ENCODE measurements around the gene SREBF2.

SREBF2 gene

GRCh38 chr22:41870786-41871185 lies 37.9 kb downstream of the SREBF2 start:
- WGBS: no CpG with 5 or more reads among the region's 4 CpGs
- Histone ChIP-seq H2AK5ac (ENCODE audit: low read length, severe bottlenecking) (no peak overlapping the region), H3K23ac (ENCODE audit: low read length in 2 of 2) (no peak overlapping the region), H4K91ac (ENCODE audit: low read length) (no peak overlapping the region), H3K4me2 (ENCODE audit: low read length, poor library complexity, severe bottlenecking) (no peak overlapping the region), H3K27me3 (ENCODE audit: control insufficient read depth in 1 of 2, insufficient read depth in 1 of 2, low read length in 2 of 2) (no peaks in the 10 kb centered on the region), H2BK5ac (ENCODE audit: low read depth, low read length, poor library complexity, severe bottlenecking) (no peak overlapping the region), H3K18ac (ENCODE audit: low read depth in 1 of 2, low read length in 2 of 2) (no peak overlapping the region), H3K36me3 (ENCODE audit: control insufficient read depth in 1 of 2, insufficient read depth in 2 of 2, low read depth in 1 of 2, low read length in 2 of 2) (peaks cover 62 to 85% of the 10 kb centered on the region in 2 experiments), H3K4me3 (ENCODE audit: insufficient read depth in 1 of 2, low read depth in 1 of 2, low read length in 2 of 2) (no peak overlapping the region), H2BK15ac (ENCODE audit: low read depth, poor library complexity, severe bottlenecking) (no peak overlapping the region), H3K79me1 (replicated peaks; ENCODE audit: low read length, poor library complexity, severe bottlenecking) (peaks cover 33% of the 10 kb centered on the region), H3K4ac (ENCODE audit: low read depth in 1 of 2, low read length in 2 of 2) (no peak overlapping the region), H2BK120ac (ENCODE audit: low read depth, low read length) (no peak overlapping the region), H3K9me3 (ENCODE audit: control insufficient read depth, low read length) (no peaks in the 10 kb centered on the region), H2AFZ (ENCODE audit: low read depth, low read length) (no peak overlapping the region), H2BK12ac (ENCODE audit: low read length in 2 of 2) (no peak overlapping the region), H3K27ac (ENCODE audit: low read length, poor library complexity, severe bottlenecking) (no peak overlapping the region), H3K4me1 (ENCODE audit: control insufficient read depth, insufficient read depth, low read depth, low read length) (no peaks in the 10 kb centered on the region), H3K14ac (ENCODE audit: low read length in 2 of 2) (no peak overlapping the region), H4K8ac (ENCODE audit: low read length) (no peak overlapping the region), H3K9ac (ENCODE audit: low read length) (no peak overlapping the region)
- DNase-seq: no peak

DNA sequence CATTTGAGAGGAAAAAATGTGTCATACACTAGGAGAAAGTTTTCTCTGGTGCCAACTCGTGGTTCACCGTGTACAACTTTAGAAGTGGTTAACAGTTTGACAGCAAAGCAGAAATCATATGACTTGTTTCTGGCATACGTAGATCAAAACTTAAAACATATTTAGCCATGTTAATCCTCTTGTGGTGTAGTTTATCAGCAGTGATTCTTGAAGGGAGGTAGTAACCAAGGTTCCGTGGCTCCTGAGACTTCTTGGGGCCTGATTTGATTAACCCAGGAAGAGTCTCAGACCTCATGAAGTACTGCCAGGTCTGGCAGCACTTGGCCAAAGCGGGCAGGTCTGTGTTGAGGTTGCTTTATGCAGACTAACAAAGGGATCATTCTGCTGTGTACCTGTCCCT lies 40.5 kb downstream of the SREBF2 start:
- WGBS: 95% methylated on average over 4 of the region's 5 CpGs

GRCh38 chr22:41874090-41874489 lies 41.2 kb downstream of the SREBF2 start:
- Histone ChIP-seq H3K4ac (ENCODE audit: low read depth in 1 of 2, low read length in 2 of 2) (no peak overlapping the region), H3K4me2 (ENCODE audit: low read length, poor library complexity, severe bottlenecking) (no peak overlapping the region), H3K14ac (ENCODE audit: low read length in 2 of 2) (no peak overlapping the region), H3K9ac (ENCODE audit: low read length) (no peak overlapping the region), H2AK5ac (ENCODE audit: low read length, severe bottlenecking) (no peak overlapping the region), H3K4me3 (ENCODE audit: insufficient read depth in 1 of 2, low read depth in 1 of 2, low read length in 2 of 2) (no peak overlapping the region), H3K36me3 (ENCODE audit: control insufficient read depth in 1 of 2, insufficient read depth in 2 of 2, low read depth in 1 of 2, low read length in 2 of 2) (peaks cover 61 to 92% of the 10 kb centered on the region in 2 experiments), H4K8ac (ENCODE audit: low read length) (no peak overlapping the region), H2AFZ (ENCODE audit: low read depth, low read length) (no peak overlapping the region), H2BK12ac (ENCODE audit: low read length in 2 of 2) (no peak overlapping the region), H3K9me3 (ENCODE audit: control insufficient read depth, low read length) (no peaks in the 10 kb centered on the region), H3K27me3 (ENCODE audit: control insufficient read depth in 1 of 2, insufficient read depth in 1 of 2, low read length in 2 of 2) (no peaks in the 10 kb centered on the region), H3K79me1 (replicated peaks; ENCODE audit: low read length, poor library complexity, severe bottlenecking) (peaks cover 33% of the 10 kb centered on the region), H2BK15ac (ENCODE audit: low read depth, poor library complexity, severe bottlenecking) (no peak overlapping the region), H2BK120ac (ENCODE audit: low read depth, low read length) (no peak overlapping the region), H4K91ac (ENCODE audit: low read length) (no peak overlapping the region), H3K27ac (ENCODE audit: low read length, poor library complexity, severe bottlenecking) (no peak overlapping the region), H2BK5ac (ENCODE audit: low read depth, low read length, poor library complexity, severe bottlenecking) (no peak overlapping the region), H3K23ac (ENCODE audit: low read length in 2 of 2) (no peak overlapping the region), H3K4me1 (ENCODE audit: control insufficient read depth, insufficient read depth, low read depth, low read length) (peaks cover 2% of the 10 kb centered on the region), H3K18ac (ENCODE audit: low read depth in 1 of 2, low read length in 2 of 2) (no peak overlapping the region)
- no peak for DNase-seq
- 98% methylated on average over 1 of the region's 2 CpGs for WGBS

More for the DNA sequence above, 40.5 kb downstream of the SREBF2 start:
- DNase-seq: no peak
- peaks cover 63 to 92% of the 10 kb centered on the region in 2 experiments for H3K36me3 ChIP-seq (ENCODE audit: control insufficient read depth in 1 of 2, insufficient read depth in 2 of 2, low read depth in 1 of 2, low read length in 2 of 2)
- H3K4ac ChIP-seq (ENCODE audit: low read depth in 1 of 2, low read length in 2 of 2): no peak overlapping the region
- H3K18ac ChIP-seq (ENCODE audit: low read depth in 1 of 2, low read length in 2 of 2): no peak overlapping the region
- no peak overlapping the region for H3K9ac ChIP-seq (ENCODE audit: low read length)
- no peak overlapping the region for H2BK12ac ChIP-seq (ENCODE audit: low read length in 2 of 2)
- no peak overlapping the region for H3K14ac ChIP-seq (ENCODE audit: low read length in 2 of 2)
- H3K4me3 ChIP-seq (ENCODE audit: insufficient read depth in 1 of 2, low read depth in 1 of 2, low read length in 2 of 2): no peak overlapping the region
- no peak overlapping the region for H2AFZ ChIP-seq (ENCODE audit: low read depth, low read length)
- no peak overlapping the region for H3K23ac ChIP-seq (ENCODE audit: low read length in 2 of 2)
- H3K9me3 ChIP-seq (ENCODE audit: control insufficient read depth, low read length): no peaks in the 10 kb centered on the region
- H2AK5ac ChIP-seq (ENCODE audit: low read length, severe bottlenecking): no peak overlapping the region
- no peak overlapping the region for H4K91ac ChIP-seq (ENCODE audit: low read length)
- no peak overlapping the region for H3K4me2 ChIP-seq (ENCODE audit: low read length, poor library complexity, severe bottlenecking)
- peaks cover 39% of the 10 kb centered on the region for H3K79me1 ChIP-seq (replicated peaks; ENCODE audit: low read length, poor library complexity, severe bottlenecking)
- peaks cover 2% of the 10 kb centered on the region for H3K4me1 ChIP-seq (ENCODE audit: control insufficient read depth, insufficient read depth, low read depth, low read length)
- no peaks in the 10 kb centered on the region for H3K27me3 ChIP-seq (ENCODE audit: control insufficient read depth in 1 of 2, insufficient read depth in 1 of 2, low read length in 2 of 2)
- H2BK15ac ChIP-seq (ENCODE audit: low read depth, poor library complexity, severe bottlenecking): no peak overlapping the region
- H3K27ac ChIP-seq (ENCODE audit: low read length, poor library complexity, severe bottlenecking): no peak overlapping the region
- no peak overlapping the region for H4K8ac ChIP-seq (ENCODE audit: low read length)
- no peak overlapping the region for H2BK5ac ChIP-seq (ENCODE audit: low read depth, low read length, poor library complexity, severe bottlenecking)
- no peak overlapping the region for H2BK120ac ChIP-seq (ENCODE audit: low read depth, low read length)

GRCh38 chr22:41875531-41876270 lies 42.8 kb downstream of the SREBF2 start:
- peak overlapping the region; percentile 25 for H3K9ac ChIP-seq (ENCODE audit: low read length)
- no peak overlapping the region for H4K8ac ChIP-seq (ENCODE audit: low read length)
- no peak overlapping the region for H2BK15ac ChIP-seq (ENCODE audit: low read depth, poor library complexity, severe bottlenecking)
- no peak for DNase-seq
- H2AFZ ChIP-seq (ENCODE audit: low read depth, low read length): no peak overlapping the region
- no peak overlapping the region for H3K14ac ChIP-seq (ENCODE audit: low read length in 2 of 2)
- H3K4me1 ChIP-seq (ENCODE audit: control insufficient read depth, insufficient read depth, low read depth, low read length): peaks cover 2% of the 10 kb centered on the region
- no peak overlapping the region for H2AK5ac ChIP-seq (ENCODE audit: low read length, severe bottlenecking)
- peaks cover 33% of the 10 kb centered on the region for H3K79me1 ChIP-seq (replicated peaks; ENCODE audit: low read length, poor library complexity, severe bottlenecking)
- H4K91ac ChIP-seq (ENCODE audit: low read length): no peak overlapping the region
- H3K23ac ChIP-seq (ENCODE audit: low read length in 2 of 2): no peak overlapping the region
- H3K4me2 ChIP-seq (ENCODE audit: low read length, poor library complexity, severe bottlenecking): no peak overlapping the region
- H3K27me3 ChIP-seq (ENCODE audit: control insufficient read depth in 1 of 2, insufficient read depth in 1 of 2, low read length in 2 of 2): no peaks in the 10 kb centered on the region
- H3K4ac ChIP-seq (ENCODE audit: low read depth in 1 of 2, low read length in 2 of 2): no peak overlapping the region
- H3K4me3 ChIP-seq (ENCODE audit: insufficient read depth in 1 of 2, low read depth in 1 of 2, low read length in 2 of 2): no peak overlapping the region
- H3K27ac ChIP-seq (ENCODE audit: low read length, poor library complexity, severe bottlenecking): no peak overlapping the region
- H3K36me3 ChIP-seq (ENCODE audit: control insufficient read depth in 1 of 2, insufficient read depth in 2 of 2, low read depth in 1 of 2, low read length in 2 of 2): peaks cover 59 to 91% of the 10 kb centered on the region in 2 experiments
- 97% methylated on average over 10 of the region's 10 CpGs for WGBS
- no peak overlapping the region for H2BK12ac ChIP-seq (ENCODE audit: low read length in 2 of 2)
- no peak overlapping the region for H2BK120ac ChIP-seq (ENCODE audit: low read depth, low read length)
- H3K9me3 ChIP-seq (ENCODE audit: control insufficient read depth, low read length): no peaks in the 10 kb centered on the region
- no peak overlapping the region for H2BK5ac ChIP-seq (ENCODE audit: low read depth, low read length, poor library complexity, severe bottlenecking)
- H3K18ac ChIP-seq (ENCODE audit: low read depth in 1 of 2, low read length in 2 of 2): no peak overlapping the region

Data from mesenchymal stem cell (in vitro differentiated cells and primary cell).